GM18502 (cell line): Measurements from ENCODE around the gene UBE2L5.
A peak's percentile ranks its signal among the peaks of the same experiment; 100 is the strongest.
"Not testable (repeated sequence)": the region's sequence is repeated elsewhere in the genome, so short reads cannot be mapped to it uniquely, and the experiment has no call there.

ENCODE experiments used
- ATAC-seq: cut with Tn5 transposase; IDR thresholded peaks from one replicate; pipeline ENCODE4 v1.9.1; 2021; ENCODE audit warnings: mild to moderate bottlenecking; ENCODE audit not compliant: unreplicated experiment, poor library complexity

UBE2L5 gene

GRCh38 chr13:30435911-30436451, 13.7 kb downstream of the UBE2L5 start:
- ATAC-seq = no peak

GRCh38 chr13:30437177-30437576, 14.9 kb downstream of the UBE2L5 start:
- no peak for ATAC-seq

- no peak for ATAC-seq
These were observed 16.0 kb downstream of the UBE2L5 start for GRCh38 chr13:30438286-30438685.

GRCh38 chr13:30440910-30441703, 18.8 kb downstream of the UBE2L5 start:
- no peak for ATAC-seq

- no peak for ATAC-seq
These were observed 20.6 kb downstream of the UBE2L5 start for GRCh38 chr13:30442926-30443325.

- ATAC-seq = not testable (repeated sequence)
These were observed 21.2 kb downstream of the UBE2L5 start for GRCh38 chr13:30443491-30443890.

- ATAC-seq = peak; percentile 41
These were observed 21.7 kb downstream of the UBE2L5 start for GRCh38 chr13:30443957-30444404.

GRCh38 chr13:30446126-30446500, 23.8 kb downstream of the UBE2L5 start:
- no peak for ATAC-seq

GRCh38 chr13:30448441-30448840, 26.1 kb downstream of the UBE2L5 start:
- ATAC-seq = no peak

GRCh38 chr13:30450066-30450465, 27.8 kb downstream of the UBE2L5 start:
- no peak for ATAC-seq

- not testable (repeated sequence) for ATAC-seq
These were observed 29.2 kb downstream of the UBE2L5 start for GRCh38 chr13:30451476-30451875.

- ATAC-seq = no peak
These were observed 31.4 kb downstream of the UBE2L5 start for GRCh38 chr13:30453727-30454126.

- ATAC-seq = no peak
These were observed 32.7 kb downstream of the UBE2L5 start for GRCh38 chr13:30454991-30455390.

- ATAC-seq = no peak
These were observed 34.0 kb downstream of the UBE2L5 start for GRCh38 chr13:30456290-30456689.

- no peak for ATAC-seq
These were observed 35.1 kb downstream of the UBE2L5 start for GRCh38 chr13:30457306-30457891.

GRCh38 chr13:30461279-30462066, 39.2 kb downstream of the UBE2L5 start:
- not testable (repeated sequence) for ATAC-seq

- ATAC-seq = peak; percentile 44
These were observed 41.6 kb downstream of the UBE2L5 start for GRCh38 chr13:30463787-30464495.

GRCh38 chr13:30464496-30465342, 42.4 kb downstream of the UBE2L5 start:
- ATAC-seq = peak; percentile 33

GRCh38 chr13:30465343-30465592, 43.0 kb downstream of the UBE2L5 start:
- ATAC-seq = no peak
